HG02840 (cell line): ENCODE measurements around the gene TLE2.
"Not testable (repeated sequence)": the region's sequence is repeated elsewhere in the genome, so short reads cannot be mapped to it uniquely, and the experiment has no call there.

Source experiments
- ATAC-seq: cut with Tn5 transposase; IDR thresholded peaks from one replicate; pipeline ENCODE4 v1.9.1; 2021; ENCODE audit warnings: mild to moderate bottlenecking, moderate library complexity, moderate number of reproducible peaks; ENCODE audit not compliant: unreplicated experiment, low FRiP score

TLE2 gene

DNA sequence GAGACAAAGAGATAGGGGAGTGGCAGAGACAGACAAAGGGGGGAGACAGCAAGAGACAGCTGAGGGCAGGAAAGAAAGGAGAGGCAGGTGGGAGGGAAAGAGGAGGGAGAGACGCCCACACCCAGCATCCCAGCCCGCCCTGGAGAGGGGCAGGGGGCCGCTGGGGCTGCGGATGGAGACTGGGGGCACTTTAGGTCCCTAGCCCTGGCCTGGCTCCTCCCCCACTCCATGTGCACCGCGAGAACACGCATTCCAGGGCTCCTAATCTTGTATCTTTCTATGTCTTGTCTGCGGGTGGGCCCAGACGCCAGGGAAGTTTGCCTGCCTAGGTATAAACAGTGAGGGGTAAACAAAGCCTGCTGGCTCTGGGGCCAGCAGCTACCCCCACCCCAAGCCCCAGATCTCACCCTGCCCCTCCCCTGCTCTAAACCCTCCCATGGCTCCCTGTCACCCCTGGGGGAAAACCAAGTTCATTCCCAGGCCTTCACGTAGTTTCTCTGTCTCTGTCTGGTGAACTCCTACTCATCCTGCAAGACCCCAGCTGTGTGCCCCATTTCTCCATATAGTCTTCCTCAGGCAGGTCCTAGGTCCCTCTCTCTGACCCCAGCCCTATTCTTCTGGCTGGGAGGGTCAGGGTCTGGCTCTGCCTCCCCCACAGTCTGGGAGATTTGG lies 27.5 kb upstream of the TLE2 start:
- no peak for ATAC-seq

DNA sequence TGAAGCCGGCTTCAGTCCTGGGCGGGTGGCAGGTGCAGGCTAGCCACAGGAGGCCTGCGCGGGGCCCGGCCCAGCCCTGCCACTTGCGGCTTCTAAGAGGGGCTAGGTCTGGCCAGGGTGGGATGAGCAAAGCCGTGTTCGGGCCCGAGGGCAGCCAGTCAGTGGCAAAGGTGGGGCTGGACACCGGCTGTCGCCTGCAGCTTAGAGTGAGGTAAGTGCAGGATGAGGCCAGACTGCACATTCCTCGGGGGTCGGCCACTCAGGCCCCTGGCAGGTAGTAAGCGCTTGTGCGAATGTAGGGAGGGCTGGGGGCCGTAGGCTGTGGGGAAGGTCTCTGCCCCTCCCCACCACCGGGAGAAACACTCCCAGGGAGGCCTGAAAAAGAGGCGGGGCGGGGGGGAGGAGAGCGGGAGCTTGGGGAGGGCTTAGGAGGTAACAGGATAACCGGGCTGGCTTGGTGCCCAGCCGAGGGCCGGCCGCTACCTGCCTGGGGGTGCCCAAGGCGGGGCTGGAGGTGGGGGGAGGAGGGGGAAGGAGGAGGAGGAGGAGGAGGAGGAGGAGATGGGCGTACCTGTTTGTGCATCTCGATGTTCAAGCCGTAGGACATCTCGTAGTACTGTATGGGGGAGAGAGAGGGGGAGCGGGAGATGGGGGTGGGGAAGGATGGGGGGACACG lies 26.8 kb upstream of the TLE2 start:
- ATAC-seq = no peak

DNA sequence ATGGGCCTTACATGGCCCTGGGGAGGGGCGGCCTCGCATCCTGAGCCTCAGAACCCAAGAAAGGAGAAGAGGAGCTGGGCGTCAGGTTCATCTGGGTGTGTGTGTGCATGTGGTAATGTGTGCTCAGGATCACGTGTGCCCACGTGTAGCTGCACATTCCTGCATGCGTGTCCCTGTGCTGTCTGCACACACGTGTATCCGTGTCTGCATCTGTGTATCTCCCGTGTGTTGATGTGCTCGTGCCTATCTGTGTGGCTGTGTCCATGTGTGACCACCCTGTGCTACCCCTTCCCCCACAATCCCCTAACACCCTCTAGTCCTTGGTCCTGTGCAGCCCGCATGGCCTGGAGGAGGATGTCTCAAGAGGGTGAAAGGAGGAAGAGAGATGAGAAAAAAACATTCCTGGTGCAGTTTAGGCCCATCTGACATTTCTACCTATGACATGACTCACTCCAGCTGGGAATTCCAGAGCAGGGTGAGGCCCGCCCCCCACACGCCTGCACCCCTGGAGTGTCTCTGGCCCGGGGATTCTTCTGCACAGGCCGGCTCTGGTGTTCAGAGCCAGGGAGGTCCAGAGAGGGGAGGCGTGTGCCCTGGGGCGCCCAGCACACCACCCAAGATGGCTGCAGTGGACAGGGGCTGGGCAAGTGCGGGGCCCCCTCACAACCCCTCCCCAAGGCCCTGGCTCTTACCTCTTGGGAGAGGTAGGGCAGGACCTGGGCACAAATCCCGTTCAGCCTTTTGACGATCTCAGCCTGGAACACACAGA lies 26.1 kb upstream of the TLE2 start:
- no peak for ATAC-seq

DNA sequence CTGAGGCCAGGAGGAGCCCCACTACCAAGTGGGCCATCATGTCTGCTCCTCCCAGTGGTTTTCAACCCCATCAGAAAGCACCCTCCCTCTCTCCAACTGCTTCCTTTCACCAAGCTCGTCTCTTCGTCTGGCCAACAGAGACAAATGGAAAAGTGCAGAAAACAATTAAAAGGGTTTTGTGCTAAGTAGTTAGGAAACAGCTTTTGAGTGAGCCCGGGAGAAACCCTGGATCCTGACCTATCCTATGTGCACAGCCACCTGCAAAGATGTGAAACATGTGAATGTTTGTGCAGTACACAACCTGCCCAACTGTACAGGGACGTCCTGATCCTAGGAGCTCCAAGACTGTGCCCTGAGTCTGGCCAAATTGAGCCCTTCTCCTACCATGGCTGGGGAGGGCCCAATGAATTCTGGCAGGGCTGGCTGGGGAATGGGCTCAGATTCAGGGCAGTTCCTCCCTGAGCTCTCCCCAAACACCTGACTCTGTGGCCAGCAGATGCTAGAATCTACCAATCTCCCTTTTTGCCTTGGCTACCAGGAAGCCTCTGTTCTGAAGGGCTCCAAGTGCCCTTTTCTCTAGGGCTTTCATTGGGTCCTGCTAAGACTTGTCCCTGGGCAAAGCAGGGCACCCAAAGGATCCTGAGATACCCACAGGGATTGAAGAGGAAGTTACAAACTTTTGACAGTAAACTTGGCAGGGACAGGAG lies 25.3 kb upstream of the TLE2 start:
- ATAC-seq = no peak

DNA sequence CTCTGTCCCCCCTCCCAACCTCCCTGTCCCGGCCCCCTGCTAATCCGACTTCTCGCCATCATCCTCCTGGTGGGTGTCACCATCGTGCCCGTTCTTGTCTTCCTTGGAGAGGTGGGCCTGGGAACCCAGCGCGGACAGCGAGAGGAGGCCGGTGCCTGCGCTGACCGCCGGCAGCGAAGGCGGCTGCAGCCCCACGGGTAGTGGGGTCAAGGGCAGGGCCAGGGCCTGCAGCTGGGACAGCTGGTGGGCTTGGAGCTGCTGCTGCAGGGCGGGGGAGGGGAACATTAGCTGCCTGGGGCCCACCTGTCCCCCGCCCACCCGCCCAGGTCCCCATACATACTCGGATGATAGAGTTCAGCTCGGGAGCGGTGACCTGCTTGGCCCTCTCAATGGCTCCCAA lies 24.7 kb upstream of the TLE2 start:
- ATAC-seq = no peak

DNA sequence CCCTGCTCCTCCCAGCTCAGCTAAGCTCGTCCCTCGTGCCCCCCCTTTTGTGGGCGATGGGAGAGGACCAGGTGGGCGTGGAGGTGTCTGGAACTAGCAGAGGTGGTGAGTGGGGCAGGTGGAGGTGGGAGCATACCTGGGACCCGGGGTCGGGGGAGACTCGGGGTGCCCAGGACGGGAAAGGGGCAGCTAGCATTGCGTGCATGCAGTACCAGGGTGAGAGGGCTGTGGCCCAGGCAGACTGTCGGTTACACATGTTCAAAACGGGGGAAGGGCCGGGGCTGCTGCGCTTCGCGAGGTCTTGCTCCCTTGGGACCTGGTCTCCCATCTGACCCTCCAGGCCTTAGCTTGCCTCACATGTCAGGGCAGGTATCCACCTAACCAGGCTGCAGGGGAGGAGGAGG lies 24.1 kb upstream of the TLE2 start:
- no peak for ATAC-seq

DNA sequence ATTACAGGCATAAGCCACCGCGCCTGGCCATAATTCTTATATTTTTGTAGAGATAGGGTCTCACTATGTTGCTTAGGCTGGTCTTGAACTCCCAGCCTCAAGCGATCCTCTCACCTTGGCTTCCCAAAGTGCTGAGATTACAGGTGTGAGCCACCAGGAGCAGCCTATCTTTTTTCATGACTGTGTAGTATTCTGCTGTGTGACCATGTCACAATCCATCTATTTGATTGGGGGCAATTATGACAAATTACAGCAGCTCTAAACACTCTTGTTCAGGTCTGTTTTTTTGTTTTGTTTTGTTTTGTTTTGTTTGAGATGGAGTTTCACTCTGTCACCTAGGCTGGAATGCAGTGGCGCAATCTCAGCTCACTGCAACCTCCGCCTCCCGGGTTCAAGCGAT lies 20.9 kb upstream of the TLE2 start:
- ATAC-seq = not testable (repeated sequence)

DNA sequence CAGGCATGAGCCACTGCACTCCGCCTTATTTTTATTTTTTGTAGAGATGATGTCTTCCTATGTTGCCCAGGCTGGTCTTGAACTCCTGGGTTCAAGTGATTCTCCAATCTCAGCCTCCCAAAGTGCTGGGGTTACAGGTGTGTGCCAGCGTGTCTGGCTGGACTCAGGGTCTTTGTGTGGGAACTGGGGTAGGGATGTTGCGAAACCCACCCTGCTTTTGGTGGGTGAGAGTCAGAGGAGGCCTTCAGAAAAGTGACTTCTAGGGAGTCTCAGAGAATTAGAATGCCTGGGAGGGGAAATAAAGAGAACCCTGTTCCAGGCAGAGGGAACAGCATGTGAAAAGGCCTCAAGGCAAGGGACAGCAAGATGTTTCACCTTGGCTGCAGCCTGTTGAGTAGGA lies 20.0 kb upstream of the TLE2 start:
- no peak for ATAC-seq

DNA sequence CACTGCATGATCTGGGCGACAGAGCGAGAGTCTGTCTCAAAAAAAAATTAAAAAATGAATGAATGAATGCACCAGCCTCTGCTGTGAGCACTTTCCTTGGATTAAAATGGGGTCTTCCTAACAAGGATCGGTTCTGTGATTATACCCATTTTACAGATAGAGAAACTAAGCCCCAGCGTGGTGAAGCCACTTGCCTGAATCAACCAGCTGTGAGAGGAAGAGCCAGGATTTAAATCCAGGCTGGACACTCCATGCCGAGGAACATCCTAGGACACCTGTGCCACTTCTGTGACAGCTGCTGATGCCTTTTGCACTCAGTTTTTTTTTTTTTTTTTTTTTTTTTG lies 19.1 kb upstream of the TLE2 start:
- ATAC-seq = no peak

DNA sequence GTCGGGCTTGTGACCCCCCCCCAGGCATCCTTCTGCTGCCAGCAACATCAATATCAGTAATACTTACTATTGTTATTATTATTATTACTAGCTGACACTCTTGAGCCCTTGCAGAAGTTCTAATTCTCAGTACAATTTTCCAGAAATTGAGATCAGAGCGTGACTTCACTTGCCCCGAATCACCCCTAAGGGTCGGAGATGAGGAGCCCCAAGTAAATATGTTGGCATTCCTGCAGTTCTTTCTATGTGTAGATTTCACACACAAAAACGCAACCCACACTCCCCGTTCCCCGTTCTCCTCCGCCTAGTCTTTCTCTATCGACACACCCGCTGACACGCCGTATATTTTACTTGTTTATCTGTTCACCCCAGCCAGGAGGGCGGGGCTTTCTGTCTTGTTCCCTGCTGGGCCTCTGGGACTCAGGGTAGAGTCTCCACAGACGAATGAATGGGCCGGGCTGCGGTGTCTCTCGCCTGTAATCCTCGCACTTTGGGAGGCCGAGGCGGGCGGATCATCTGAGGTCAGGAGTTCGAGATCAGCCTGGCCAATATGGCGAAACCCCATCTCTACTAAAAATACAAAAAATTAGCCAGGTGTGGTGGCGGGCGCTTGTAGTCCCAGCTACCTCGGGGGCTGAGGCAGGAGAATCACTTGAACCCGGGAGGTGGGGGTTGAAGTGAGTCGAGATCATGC lies 18.6 kb upstream of the TLE2 start:
- no peak for ATAC-seq

DNA sequence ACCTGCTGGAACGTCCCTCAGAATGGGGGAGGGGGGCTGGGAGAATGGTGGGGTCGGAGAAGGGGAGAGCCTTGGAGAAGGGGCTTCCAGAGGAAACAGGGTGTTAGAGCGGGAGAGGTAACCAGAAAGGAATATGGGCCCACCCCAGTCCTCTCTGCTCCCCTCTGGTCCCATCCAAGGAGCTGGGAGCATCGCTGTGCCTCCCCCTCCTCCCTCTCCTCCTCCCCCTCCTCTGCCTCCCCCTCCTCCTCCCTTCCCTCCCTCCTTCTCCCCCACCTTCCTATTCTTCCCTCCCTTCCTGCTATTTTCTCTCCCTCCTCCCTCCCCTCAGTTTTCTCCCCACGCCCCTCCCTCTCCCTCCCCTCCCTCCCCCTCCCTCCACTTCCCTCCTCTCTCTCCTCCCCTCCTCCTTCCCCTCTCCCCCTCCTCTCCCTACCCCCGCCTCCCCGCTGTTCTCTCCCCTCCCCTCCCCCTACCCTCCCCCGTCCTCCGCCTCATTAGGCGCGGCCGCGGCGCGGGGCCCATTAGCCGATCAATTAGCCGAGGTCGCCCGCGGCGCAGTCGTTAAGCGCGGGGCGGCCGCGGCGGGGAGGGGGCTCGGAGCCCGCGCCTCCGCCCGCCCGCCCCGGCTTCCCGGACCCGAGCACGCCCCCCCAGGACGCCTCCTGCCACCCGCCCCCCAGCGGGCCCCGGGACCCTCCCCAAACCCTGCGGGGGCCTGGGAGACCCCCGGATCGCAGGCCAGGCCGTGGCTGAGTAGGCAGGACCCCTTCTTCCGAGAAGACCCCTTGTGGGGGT lies 17.8 kb upstream of the TLE2 start:
- ATAC-seq = no peak

DNA sequence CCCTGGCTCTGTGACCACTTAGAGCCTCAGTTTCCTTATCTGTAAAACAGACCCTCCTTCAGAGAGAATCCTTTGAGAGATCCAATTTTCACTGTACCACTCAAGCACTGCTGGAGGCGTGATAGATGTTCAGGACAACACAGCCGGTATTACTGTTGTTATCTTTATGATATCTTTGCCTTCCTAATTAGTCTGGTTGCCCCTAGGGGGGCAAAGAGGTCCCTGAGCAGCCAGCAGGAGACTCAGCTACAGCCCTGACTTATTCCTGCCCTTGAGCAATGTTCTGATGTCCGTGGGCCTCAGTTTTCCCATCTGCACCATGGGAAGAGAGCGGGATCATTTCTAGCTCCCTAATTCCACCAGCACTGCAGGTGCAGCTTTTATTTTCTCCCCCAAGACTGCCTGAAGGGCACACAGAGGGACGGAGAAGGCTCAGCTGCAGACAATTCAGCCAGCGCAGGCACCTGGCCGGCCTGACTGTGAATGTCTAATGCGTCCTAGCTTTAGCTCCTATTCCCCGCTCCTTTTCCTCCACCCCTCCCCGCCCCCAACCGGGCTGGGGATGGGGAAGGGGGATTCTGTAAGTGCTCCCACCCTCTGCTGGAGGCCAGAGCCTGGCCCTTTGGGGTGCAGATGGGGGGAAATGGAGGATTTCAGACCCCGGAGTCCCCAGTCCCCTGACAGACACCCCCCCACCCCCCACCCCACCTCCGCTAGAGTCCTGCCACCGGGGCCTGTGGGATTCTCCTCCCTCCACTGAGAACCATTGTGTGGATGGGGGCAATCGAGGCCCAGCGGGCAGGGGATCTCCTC lies 17.0 kb upstream of the TLE2 start:
- ATAC-seq = no peak

DNA sequence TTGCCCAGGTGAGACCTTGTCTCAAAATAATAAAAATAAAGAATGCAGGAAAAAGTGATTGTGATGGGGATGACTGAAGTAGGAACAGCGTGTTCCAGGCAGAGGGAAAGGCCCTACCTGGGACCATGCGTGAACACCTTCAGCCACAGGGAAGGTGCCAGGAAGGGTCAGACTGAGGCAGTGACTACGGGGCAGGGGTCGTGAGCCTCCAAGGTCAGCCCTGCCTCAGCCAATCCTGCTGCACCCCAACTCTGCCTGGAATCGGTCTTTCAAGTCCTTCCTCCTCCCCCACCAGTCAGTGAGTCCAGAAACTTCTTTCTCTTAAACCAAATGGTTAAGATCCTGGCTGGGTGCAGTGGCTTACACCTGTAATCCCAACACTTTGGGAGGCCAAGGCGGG lies 16.1 kb upstream of the TLE2 start:
- no peak for ATAC-seq

DNA sequence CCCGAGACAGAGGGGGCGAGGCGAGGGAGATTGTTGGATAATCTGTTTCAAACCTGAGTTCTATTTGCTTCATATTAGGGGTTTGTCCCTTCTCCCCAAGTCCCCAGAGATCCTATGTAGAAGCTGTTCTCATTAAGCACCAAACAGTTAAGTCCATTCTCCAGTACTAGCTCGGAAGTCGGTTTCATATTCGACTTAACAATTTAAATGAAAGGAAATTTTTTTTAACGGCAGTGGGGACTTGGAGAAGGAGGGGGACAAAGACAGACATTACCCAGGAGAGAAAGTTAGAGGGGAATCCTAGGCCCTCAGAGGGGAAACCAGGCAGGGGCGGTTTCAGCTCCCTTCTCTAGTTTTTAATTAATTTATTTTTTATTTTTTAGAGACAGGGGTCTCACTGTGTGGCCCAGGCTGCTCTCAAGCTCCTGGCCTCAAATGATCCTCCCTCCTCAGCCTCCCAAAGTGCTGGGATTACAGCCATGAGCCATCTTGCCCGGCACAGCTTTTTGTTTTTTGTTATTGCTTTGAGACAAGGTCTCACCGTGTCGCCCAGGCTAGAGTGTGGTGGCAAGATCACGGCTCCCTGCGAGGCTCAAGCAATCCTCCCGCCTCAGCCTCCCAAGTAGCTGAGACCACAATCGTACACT lies 13.7 kb upstream of the TLE2 start:
- ATAC-seq = no peak

DNA sequence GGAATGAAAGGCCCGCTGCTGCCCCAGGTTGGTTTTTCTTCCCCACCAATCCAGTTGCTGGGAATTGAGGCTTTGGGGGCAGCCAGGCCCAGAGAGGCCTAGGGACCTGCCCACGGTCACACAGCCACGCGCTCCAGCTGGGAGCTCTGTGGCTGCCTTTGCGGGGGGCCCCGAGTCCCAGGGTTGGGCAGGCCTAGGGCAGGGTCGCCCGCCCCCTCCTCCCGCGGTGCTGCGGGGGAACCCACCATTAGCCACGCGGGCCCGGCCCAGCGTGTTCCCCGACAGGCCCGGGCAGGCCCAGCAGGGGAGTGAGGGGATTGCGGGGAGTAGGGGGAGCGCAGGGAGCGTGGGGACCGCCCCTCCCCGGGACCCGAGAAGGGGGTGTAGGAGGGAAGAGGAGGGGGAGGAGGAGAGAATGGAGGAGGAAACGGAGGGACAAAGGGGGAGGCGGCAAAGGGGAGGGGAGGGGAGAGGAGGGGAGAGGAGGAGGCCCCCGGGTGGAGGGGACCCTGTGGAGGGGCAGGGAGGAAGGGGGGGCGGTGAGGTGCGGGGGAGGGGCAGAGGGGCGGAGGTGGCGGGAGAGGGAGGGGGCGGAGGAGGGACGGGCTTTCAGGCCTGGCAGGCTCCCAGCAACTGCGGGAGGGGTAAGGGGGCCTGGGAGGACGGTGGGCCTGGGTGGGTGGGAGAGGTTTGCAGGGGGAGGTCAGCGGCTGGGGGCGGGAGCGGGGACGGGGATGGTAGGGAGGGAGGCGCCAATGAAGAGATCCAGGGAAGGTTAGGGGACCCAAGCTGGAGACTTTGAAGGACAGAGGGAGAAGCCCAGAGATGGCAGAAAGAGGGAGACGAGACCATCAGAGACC lies 12.9 kb upstream of the TLE2 start:
- ATAC-seq = no peak

DNA sequence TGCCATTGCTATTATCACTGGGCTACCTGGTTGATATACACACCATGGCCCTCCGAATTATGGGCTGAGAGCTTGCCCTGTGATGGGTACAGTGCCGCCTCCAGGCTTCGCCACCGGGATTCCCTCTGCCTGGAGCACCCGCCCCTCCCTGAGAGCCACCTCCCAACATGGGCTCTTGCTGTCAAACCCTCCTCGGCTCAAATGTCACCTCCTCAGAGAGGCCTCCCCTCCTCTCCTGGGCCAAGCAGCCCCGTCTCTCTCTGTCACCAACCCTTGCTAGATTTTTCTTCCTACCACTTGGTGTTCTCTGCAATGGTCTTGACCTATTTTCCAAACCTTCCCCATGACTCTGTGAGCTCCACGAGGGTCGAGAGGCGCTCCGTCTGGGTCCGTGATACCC lies 12.2 kb upstream of the TLE2 start:
- ATAC-seq = no peak

DNA sequence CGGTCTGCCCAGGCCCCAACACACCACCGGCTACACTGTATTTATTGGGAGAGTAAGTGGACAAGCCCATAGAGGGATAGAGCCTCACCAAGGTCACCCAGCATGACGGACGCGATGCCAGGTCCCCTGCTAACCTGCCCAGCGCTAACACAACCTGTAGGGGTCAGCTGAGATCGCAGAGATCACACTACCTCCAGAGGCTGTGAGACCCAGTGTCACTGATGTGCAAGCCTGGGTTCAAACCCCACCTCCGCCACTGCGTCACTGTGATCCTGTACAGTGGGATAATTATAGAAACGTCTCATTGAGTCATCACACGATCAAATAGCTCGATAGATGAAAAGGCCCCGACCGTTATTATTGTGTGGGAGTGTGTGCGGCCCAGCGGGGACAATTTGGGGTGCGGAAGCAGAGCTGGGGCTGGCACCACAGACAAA lies 10.6 kb upstream of the TLE2 start:
- ATAC-seq = no peak

DNA sequence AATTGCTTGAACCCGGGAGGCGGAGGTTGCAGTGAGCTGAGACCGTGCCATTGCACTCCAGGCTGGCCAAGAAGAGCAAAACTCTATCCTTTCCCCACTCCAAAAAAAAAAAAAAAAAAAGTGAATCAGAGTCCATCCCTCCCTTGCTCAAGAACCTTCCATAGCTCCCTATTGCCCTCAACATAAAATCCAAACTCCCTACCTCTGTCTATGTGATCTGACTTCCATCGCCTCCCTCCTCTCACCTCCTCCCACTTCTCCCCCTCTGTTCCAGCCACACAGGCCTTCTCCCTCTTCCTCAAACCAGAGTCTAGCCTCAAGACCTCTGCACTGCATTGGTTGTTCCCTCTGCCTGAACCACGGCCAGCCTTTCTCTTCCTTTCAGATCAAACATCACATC lies 10.0 kb upstream of the TLE2 start:
- no peak for ATAC-seq
